NOMO-1 treated with DMSO at 0.1 percent for 48 hours (cell line): Measurements from ENCODE around the gene SFXN5.

Experiments used
- DNase-seq: peaks from one replicate; lab custom pipeline; 2025; ENCODE audit not compliant: unreplicated experiment; lab: John Stamatoyannopoulos, UW

Gene SFXN5

GRCh38 chr2:72995430-72996116 lies 75.9 kb downstream of the SFXN5 start:
- no peak for DNase-seq

GRCh38 chr2:72994991-72995380 lies 76.5 kb downstream of the SFXN5 start:
- DNase-seq, result no peak

DNA sequence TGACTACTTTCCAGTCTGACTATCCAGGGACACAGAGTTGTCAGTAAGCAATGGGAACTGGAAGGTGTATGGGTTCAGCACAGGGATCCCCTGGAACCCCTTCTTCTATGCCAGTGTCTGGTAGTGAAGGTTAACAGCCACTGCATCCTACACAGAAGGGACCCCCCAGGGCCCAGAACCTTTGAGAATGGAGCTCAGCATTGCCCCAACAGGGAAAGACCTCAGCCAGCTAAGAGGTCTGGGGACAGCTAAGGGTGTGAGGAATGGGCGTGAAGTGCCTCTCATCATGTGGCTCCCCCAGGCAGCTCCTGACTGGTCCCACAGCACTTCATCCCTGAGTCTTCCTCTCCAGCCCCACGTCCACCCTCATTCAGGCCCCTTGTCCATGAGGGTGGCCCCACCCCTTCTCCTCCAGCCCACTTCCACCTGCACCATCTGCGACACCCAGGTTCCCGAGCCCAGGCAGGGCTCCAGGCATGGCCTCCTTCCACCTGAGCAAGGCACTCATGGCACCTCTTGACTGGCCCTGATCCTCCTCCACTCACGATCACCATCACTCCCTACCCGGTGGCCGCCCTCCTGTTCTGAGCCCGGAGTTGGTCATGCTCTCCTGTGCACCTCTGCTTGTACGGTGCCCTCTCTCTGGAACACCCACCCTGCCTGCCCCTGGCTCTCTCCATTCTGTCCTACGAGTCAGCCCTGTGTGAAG lies 77.1 kb downstream of the SFXN5 start:
- DNase-seq, result no peak

DNA sequence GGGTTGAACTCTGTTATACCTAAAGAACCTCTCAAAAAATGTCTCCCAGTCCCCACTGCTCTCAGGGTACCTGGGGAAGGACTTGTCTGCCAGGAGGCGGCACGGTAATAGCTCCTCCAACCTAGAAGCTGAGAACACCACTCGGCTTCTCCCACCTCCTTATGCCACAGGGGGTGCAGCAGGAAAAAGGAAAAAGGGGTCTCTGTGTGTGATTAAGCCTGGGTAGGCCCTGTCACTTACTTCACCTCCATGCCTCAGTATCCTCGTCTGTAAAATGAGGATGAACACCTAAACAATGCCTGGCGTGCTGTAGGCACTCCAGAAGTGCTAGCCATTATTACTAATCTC lies 77.6 kb downstream of the SFXN5 start:
- no peak for DNase-seq

GRCh38 chr2:72993147-72993932 lies 78.2 kb downstream of the SFXN5 start:
- no peak for DNase-seq

- no peak for DNase-seq
These were observed 78.8 kb downstream of the SFXN5 start for GRCh38 chr2:72992734-72993102.

GRCh38 chr2:72991980-72992733 lies 79.4 kb downstream of the SFXN5 start:
- no peak for DNase-seq

DNA sequence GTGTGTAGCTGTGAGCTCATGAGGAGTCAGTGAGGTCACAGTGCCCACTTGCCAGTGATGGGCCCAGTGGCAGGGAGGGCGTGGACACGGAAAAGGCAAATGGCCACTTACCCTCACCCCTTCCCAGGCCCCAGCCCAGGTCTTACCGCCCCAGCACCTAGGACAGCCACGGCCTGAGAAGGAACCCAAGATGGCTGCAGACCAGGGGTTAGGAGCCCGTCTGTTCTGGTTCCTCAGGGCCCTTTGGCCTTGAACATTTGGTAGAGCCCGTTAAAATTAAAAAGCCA lies 80.1 kb downstream of the SFXN5 start:
- no peak for DNase-seq

GRCh38 chr2:72990695-72991438 lies 80.6 kb downstream of the SFXN5 start:
- DNase-seq, result no peak

- no peak for DNase-seq
These were observed 81.5 kb downstream of the SFXN5 start for GRCh38 chr2:72989770-72990556.

DNA sequence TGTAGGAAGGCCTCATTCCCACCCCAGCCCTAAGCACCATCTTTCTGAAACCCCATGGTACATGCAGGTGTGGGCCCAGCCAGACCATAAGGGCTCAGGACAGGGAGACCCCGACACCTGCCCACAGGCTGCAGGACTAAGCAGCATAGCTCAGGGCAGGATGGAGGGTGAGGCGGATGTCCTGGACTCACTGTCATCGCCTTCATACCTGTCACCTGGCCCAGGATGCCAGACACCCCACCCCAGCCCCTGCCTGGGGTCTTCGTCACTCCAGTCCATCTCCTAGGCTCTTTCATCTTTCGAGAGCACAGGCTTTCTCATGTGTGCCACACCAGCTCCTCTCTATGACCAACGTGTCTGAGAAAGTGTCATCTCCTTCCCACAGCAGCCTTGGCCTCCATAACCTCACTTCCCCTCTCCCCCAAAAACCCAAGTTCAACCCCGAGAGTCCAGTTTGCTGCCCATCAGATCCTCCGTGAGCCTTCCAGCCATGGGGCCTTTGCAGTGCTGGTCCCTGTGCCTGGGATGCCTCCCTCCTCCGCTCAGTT lies 82.7 kb downstream of the SFXN5 start:
- no peak for DNase-seq

- no peak for DNase-seq
These were observed 83.5 kb downstream of the SFXN5 start for GRCh38 chr2:72988041-72988440.

DNA sequence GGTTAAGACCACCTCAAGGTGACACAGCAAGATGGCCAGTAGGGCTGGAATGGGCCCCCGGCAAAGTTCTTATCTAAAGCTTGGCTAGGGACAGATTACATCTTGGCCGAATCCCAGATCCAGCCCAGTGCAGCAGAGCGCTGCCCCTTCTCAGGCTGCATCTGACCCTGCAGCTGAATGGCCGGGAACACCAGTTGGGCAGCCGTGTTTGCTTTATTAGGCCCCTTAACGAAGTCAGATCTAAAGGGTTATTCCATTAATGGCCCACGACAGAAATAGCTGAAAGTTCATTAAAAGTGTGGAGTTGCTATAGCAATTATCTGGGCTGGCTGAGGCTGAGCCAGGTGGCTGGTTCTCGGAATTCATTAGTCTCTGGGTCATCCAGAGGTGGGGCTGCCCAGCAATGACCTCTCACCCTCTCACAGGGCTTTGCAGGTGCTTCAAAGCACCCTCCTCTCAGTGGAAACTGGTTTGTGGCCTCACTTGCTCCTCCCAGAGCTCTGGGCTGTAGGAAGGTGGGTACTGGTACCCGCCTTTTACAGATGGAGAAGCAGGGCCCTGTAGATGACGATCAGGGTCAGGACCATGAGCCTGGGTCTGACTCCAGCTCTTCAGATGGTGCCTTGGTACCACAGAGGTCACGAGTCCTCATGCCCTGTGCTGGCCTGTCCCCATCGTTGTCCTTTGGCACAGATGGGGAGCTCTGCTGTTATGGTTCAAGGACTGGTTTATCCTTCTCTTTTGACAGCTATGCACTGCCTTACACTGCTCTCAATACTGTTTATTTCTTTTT lies 85.4 kb downstream of the SFXN5 start:
- DNase-seq, result no peak

DNA sequence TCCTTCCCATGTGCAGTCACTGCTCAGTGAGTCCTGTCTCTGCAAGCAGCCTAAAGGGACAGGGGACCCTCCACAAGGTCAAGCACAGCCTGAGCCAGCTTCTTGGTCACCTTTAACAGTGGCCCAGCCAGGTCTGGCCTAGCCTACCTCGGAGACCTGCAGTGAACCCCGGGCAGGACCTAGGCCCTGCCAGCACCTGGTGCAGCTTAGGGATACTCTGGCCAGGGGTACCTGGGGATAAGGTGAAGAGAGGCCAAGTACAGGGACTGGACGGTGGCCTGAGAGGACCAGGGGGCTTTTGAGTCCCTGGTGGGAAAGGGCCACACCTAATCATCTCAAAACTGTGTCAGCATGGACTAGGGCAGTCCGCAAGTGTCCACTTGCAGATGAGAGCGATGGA lies 86.4 kb downstream of the SFXN5 start:
- DNase-seq, result no peak

GRCh38 chr2:72984172-72984671 lies 87.3 kb downstream of the SFXN5 start:
- no peak for DNase-seq

DNA sequence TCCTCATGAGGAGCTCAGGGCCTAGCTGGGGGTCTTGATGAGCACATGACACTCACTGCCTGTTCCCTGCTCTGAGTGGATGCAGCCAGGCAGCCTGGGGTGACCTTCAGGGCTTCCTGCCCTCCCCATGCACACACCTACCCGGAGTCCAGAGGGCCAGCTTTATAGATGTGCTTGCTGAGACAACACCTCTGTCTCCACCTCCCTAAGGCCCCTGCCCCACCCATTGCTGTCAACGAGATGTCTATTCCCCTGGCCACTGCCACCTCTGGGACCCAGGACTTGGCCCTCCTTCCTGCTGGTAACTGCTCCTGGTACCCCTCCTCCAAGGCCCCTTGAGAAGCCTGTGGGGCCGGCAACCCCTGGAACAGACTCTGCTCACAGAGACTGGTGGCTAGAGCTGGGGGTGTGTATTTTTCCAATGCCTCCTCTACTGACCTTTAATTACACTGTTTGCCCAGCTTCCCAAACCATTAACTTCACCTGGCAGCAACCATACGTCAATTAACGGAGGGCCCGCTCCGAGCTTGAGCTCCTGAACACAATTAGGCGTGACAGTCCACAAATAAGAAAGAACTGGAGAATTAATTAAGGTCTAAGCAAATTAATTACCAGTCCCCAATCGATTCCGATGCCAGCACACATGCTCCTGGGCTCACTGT lies 87.9 kb downstream of the SFXN5 start:
- DNase-seq, result no peak

DNA sequence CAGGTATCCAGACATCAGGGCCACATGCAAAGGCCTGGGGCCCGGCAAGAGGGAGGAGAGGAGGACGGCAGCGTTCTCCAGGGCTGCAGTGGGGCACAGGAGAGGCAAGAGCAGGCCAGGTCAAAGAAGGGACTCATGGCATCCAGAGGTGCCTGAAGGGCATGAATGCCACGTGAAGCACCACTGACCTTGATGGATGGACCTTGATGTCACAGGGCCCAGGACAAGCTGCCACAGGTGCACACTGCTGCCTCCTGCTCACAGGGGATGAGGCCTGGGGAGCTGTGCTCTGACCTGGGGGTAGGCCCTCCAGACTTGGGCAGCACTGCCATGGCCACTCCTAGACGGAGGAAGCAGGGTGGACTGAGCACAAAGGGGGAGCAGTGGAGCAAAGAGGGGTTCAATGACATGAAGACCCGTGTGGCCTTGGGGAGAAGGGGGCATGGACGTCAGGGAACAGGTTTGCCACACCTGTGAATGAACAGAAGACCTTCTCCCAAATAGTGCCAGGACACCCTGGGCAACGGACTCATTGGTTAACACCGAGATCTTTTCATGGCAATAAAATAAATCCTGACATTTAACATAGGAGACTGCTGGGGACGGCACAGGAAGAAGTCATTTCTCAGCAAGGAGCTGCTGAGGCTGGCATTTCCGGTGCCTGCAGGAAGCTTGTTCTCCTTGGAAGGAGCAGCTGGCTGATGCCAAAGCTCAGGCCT lies 88.6 kb downstream of the SFXN5 start:
- no peak for DNase-seq

GRCh38 chr2:72982219-72982618 lies 89.3 kb downstream of the SFXN5 start:
- DNase-seq, result no peak
